Measurements from ENCODE around the gene RPL18.

Gene RPL18

GRCh38 chr19:48573163-48573505 lies 45.8 kb downstream of the RPL18 start:
- DNase-seq, result no peak

GRCh38 chr19:48571378-48572162 lies 47.4 kb downstream of the RPL18 start:
- no peak for DNase-seq

GRCh38 chr19:48569814-48570213 lies 49.2 kb downstream of the RPL18 start:
- peak; percentile 92 for DNase-seq

GRCh38 chr19:48568345-48568886 lies 50.6 kb downstream of the RPL18 start:
- DNase-seq, result peak; percentile 65

Data from NCI-H82 (cell line).